Heart left ventricle (tissue), 16 donors: Measurements from ENCODE around the gene ID2. TPM values are rescaled to one million over a fixed set of nuclear protein-coding genes. Genes with fewer than 3 reads are reported as not detected.

Experiments
- ATAC-seq, 4 donors: fragments of 200-7000 bp; cut with Tn5 transposase; one replicate each; pipeline ENCODE4 v1.9.1; 2020 to 2022; ENCODE audit warnings: moderate library complexity in 4 of 4, mild to moderate bottlenecking in 3 of 4, moderate number of reproducible peaks in 1 of 4
- DNase-seq, 5 donors: peaks; one replicate each; pipeline ENCODE4 v3.0.0-alpha.2; 2020
- H3K27ac ChIP-seq, 12 donors: fragments of 200-600 bp; sonication (generic) in 4 of 12; one replicate each; pipeline versions ENCODE4 v1.5.0 to v1.8.0; 2016 to 2022; ENCODE audit warnings: mild to moderate bottlenecking in 2 of 12
- H3K27me3 ChIP-seq, 9 donors: fragments of 200-600 bp; sonication (generic) in 2 of 9; one replicate each; pipeline versions ENCODE4 v1.5.1 to v1.8.0; 2016 to 2022; ENCODE audit warnings: mild to moderate bottlenecking in 3 of 9
- H3K36me3 ChIP-seq, 9 donors: fragments of 200-600 bp; sonication (generic) in 2 of 9; one replicate each; pipeline versions ENCODE4 v1.5.0 to v1.8.0; 2018 to 2022; ENCODE audit warnings: mild to moderate bottlenecking in 2 of 9
- H3K4me1 ChIP-seq, 12 donors: fragments of 200-600 bp; sonication (generic) in 4 of 12; one replicate each; pipeline versions ENCODE4 v1.5.0 to v1.8.0; 2016 to 2022; ENCODE audit warnings: mild to moderate bottlenecking in 3 of 12
- H3K4me3 ChIP-seq, 12 donors: fragments of 200-600 bp; sonication (generic) in 4 of 12; one replicate each; pipeline versions ENCODE4 v1.5.0 to v1.8.0; 2017 to 2022; ENCODE audit warnings: mild to moderate bottlenecking in 9 of 12, moderate library complexity in 4 of 12
- H3K9me3 ChIP-seq, 12 donors: fragments of 200-600 bp; sonication (generic) in 4 of 12; one replicate each; pipeline versions ENCODE4 v1.5.0 to v1.8.0; 2016 to 2022; ENCODE audit warnings: mild to moderate bottlenecking in 1 of 12
- POLR2A ChIP-seq, 2 donors: fragments of 450-650 bp; IDR thresholded peaks; one replicate each; pipeline ENCODE4 v1.6.1; 2017; ENCODE audit warnings: antibody characterized with exemption in 2 of 2, mild to moderate bottlenecking in 2 of 2, moderate library complexity in 2 of 2
- WGBS, 4 donors: extraction: QIAGEN DNeasy Blood & Tissue Kit in 2 of 4; methylation state at CpG; one replicate each; pipeline versions ENCODE4 v1.1.5 to v1.1.7; 2013 to 2018; 5-methylcytosine and 5-hydroxymethylcytosine counted together
- intact Hi-C, 10 donors: fragments of 100-400 bp; cut with DNase I; formaldehyde crosslinking; loops; one replicate each; pipeline versions ENCODE4 v1.11.1 to v1.14.2; 2022
- polyA plus RNA-seq, 2 donors: library from polyadenylated mRNA; stranded (reverse); fragments of 200-250 nt; gene quantifications; one replicate each; pipeline ENCODE4 v1.2.3, GENCODE V29; 2013
- total RNA-seq, 9 donors: library from RNA; depleted of rRNA in 2 of 9; stranded (reverse); fragments of >200 nt in 2 of 9; fragmentation: NEBNext Ultra II Directional in 3 of 9; extraction: Animal tissue kit (Norgen Biotek cat#: 25700) in 3 of 9; gene quantifications; one replicate each; pipeline versions ENCODE4 v1.1.0 to v1.2.4, GENCODE V29; 2016 to 2023
- TF ChIP-seq, protein P1 (sequence below), 12 donors: fragments of 200-600 bp; sonication (generic) in 4 of 12; IDR thresholded peaks; one replicate each; pipeline versions ENCODE4 v1.5.0 to v1.8.0; 2018 to 2022; ENCODE audit warnings: antibody characterized with exemption in 12 of 12, mild to moderate bottlenecking in 5 of 12
- donor health status: ischemic (EF 13 %, LVEDD 7.1; RV severe dilation, severe dysfunction).
- donor health status: healthy with polysubstance abuse.
- donor health status: DM: no; HTN: yes; CAD: no.
- donor health status: DM: no; HTN: no; CAD: no.
- donor health status: ischemic (EF 25% LVEDD 6.9; RV normal size, moderate dysfunction).
- donor health status: ischemic (EF 25% LVEDD 5.7; RV mildly dilated, moderate dysfunction).
- donor health status: healthy.
- donor health status: DM: yes; HTN: yes; CAD: no.
- donor health status: ischemic (EF 35%, LVEDD 5.7; RV mildly dilated, moderate dysfunction).
- donor health status: nonischemic (EF 11% LVEDD 7.7; RV severe dilation, severe dysfunction).
- donor health status: DM: yes; HTN: yes; CAD: no.
- donor health status: PGD.
- donor health status: ischemic (EF 29% LVEDD 5.4; RV normal size, mild dysfunction).
- donor health status: nonischemic (EF 23%, LVEDD 6.1; RV moderate dilation, normal function).

ID2 gene
- total and polyA plus RNA-seq, 11 donors = 17.3 to 121 (median 44.7) TPM

DNA sequence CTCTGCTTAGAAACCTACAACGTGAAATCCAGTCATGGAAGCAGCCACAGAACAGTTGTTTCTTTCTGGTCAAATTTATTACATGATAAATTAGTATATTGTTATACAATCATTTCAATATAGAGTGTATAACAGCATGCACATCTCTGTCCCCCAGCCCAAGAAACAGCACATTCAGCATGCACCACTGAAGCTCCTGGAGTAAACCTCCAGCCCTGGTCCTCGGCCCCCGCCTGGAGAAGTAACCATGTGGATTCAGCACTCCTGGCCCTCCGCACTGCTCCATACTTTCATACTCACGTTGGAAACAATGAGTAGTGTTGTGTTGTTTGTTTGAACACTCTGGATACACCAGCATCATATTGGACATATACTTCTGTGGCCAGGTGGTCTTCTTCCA, 15.3 kb upstream of the ID2 start:
- DNase-seq (no peak), ATAC-seq (no peak)
- Histone ChIP-seq H3K4me1 (peaks cover 0 to 12% (median 1%) of the 10 kb centered on the region in 12 donors), H3K9me3 (no peaks in the 10 kb centered on the region), H3K4me3 (no peak overlapping the region), H3K27me3 (no peaks in the 10 kb centered on the region), H3K27ac (no peak overlapping the region), H3K36me3 (no peaks in the 10 kb centered on the region)
- 93 to 97% (median 94%) methylated on average over 5 of the region's 5 CpGs for WGBS, 4 donors
- TF ChIP-seq, protein P1, sequence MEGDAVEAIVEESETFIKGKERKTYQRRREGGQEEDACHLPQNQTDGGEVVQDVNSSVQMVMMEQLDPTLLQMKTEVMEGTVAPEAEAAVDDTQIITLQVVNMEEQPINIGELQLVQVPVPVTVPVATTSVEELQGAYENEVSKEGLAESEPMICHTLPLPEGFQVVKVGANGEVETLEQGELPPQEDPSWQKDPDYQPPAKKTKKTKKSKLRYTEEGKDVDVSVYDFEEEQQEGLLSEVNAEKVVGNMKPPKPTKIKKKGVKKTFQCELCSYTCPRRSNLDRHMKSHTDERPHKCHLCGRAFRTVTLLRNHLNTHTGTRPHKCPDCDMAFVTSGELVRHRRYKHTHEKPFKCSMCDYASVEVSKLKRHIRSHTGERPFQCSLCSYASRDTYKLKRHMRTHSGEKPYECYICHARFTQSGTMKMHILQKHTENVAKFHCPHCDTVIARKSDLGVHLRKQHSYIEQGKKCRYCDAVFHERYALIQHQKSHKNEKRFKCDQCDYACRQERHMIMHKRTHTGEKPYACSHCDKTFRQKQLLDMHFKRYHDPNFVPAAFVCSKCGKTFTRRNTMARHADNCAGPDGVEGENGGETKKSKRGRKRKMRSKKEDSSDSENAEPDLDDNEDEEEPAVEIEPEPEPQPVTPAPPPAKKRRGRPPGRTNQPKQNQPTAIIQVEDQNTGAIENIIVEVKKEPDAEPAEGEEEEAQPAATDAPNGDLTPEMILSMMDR (IDR thresholded peaks at IDR 0.05) = no peak
- TF ChIP-seq POLR2A (IDR thresholded peaks at IDR 0.05) = no peak
- intact Hi-C loops = loop anchor here in 1 of 10 donors (10.0 kb wide), 1 partner anchor 122 kb away; no protein-coding TSS in a partner anchor

DNA sequence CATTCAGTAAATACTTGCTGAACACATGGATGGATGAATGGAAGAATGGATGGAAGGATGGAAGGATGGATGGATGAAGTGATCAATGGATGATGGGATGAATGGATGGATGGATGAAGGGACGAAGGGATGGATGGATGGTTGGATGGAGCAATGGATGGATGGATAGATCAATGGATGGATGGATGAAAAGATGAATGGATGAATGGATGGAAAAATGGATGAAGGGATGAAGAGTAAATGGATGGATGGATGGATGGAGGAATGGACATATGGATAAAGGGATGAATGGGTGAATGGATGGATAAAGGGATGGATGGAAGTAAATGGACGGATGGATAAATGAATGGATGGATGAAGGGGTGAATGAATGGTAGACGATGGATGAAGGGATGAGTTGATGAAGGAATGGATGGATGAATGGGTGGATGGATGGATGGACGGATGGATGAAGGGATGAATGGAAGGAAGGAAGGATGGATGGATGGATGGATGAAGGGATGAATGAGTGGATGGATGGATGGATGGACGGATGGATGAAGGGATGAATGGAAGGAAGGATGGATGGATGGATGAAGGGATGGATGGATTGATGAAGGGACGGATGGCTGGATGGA, 13.9 kb upstream of the ID2 start:
- peaks cover 0 to 12% (median 1%) of the 10 kb centered on the region in 12 donors for H3K4me1 ChIP-seq
- no peaks in the 10 kb centered on the region for H3K36me3 ChIP-seq
- no peak overlapping the region for H3K27ac ChIP-seq
- intact Hi-C loops = loop anchor here in 1 of 10 donors (10.0 kb wide), 1 partner anchor 123 kb away; no protein-coding TSS in a partner anchor
- no peaks in the 10 kb centered on the region for H3K27me3 ChIP-seq
- TF ChIP-seq, protein P1 (IDR thresholded peaks at IDR 0.05) = no peak
- TF ChIP-seq POLR2A (IDR thresholded peaks at IDR 0.05) = no peak
- ATAC-seq (no peak), DNase-seq (no peak)
- no peaks in the 10 kb centered on the region for H3K9me3 ChIP-seq
- WGBS, 4 donors = 85 to 91% (median 87%) methylated on average over 6 of the region's 6 CpGs
- no peak overlapping the region for H3K4me3 ChIP-seq

DNA sequence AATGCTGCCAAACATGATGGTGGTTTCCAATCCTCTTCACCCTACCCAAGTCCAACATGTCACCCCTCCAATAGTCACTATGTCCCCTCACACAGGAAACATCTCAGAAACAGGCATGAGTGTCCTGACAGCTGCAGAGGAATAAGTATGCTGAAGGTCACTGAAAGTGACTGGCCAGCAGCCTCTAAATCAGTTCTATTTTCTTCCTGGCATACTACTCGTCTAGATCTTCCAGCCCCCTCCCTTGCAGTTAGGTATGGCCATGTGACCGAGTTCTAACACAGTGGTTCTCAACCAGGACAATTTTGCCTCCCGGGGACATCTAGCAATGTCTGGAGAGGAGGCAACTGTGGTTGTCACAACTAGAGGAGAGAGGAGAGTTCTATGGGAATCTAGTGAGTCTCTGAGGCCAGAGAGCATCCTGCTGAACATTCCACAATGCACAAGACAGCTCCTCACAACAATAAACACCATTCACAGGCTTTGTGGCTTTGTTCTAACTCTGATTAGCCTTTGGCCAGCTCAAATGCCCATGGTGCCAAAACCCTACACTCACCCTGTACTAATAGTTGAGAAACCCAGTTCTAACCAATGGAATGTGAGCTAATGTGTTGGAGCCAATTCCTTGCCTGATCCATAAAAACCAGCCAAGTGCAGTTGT, 12.6 kb upstream of the ID2 start:
- DNase-seq = peak in 1 of 5 donors; percentile 16
- ATAC-seq = peak; percentile 36 to 72 (median 49)
- peaks cover 0 to 12% (median 1%) of the 10 kb centered on the region in 12 donors for H3K4me1 ChIP-seq
- H3K9me3 ChIP-seq = peaks cover 0 to 8% (median 5%) of the 10 kb centered on the region in 12 donors
- intact Hi-C loops = loop anchor here in 1 of 10 donors (10.0 kb wide), 1 partner anchor 124 kb away; no protein-coding TSS in a partner anchor
- WGBS, 4 donors = 34 to 39% (median 37%) methylated on average over 3 of the region's 3 CpGs
- no peak for TF ChIP-seq POLR2A (IDR thresholded peaks at IDR 0.05)
- TF ChIP-seq, protein P1 (IDR thresholded peaks at IDR 0.05) = no peak
- no peaks in the 10 kb centered on the region for H3K36me3 ChIP-seq
- H3K27ac ChIP-seq = peak overlapping the region in 1 of 12 donors; percentile 2
- H3K4me3 ChIP-seq = no peak overlapping the region
- H3K27me3 ChIP-seq = no peaks in the 10 kb centered on the region

DNA sequence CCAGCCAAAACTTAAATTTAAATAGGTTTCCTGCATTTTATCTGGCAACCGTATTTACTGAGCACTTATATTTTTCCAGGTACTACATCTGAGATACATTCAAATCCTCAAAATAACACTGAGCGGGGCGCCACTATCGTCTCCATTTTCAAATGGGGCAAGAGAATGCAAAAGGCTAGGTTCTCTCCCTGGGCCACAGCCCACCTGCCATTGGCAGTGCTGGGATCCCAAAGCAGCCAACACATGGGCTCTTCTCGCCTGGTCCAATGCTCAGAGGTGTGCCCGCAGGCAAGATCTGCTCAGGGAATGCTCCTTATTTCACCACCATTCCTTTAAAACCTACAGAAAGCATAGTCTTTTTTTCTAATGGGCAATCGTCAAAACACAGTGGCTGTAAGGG, 11.3 kb upstream of the ID2 start:
- Histone ChIP-seq H3K9me3 (peaks cover 0 to 21% (median 11%) of the 10 kb centered on the region in 12 donors), H3K36me3 (no peaks in the 10 kb centered on the region), H3K4me1 (peaks cover 0 to 12% (median 2%) of the 10 kb centered on the region in 12 donors), H3K27me3 (peaks cover 0 to under 1% (median 0%) of the 10 kb centered on the region in 9 donors), H3K4me3 (no peak overlapping the region), H3K27ac (no peak overlapping the region)
- no peak for ATAC-seq
- no peak for DNase-seq
- TF ChIP-seq POLR2A (IDR thresholded peaks at IDR 0.05) = no peak
- TF ChIP-seq, protein P1 (IDR thresholded peaks at IDR 0.05) = no peak
- WGBS, 4 donors = 94 to 97% (median 97%) methylated on average over 7 of the region's 7 CpGs
- intact Hi-C loops = loop anchor here in 4 of 10 donors (5.0 to 10.0 kb wide), 5 partner anchors 76 to 446 kb away; no protein-coding TSS in a partner anchor
